Keratinocyte (primary cell): Measurements from ENCODE around the gene MINK1. TPM values are rescaled to one million over a fixed set of nuclear protein-coding genes. Genes with fewer than 3 reads are reported as not detected.
A peak's percentile ranks its signal among the peaks of the same experiment; 100 is the strongest.

Experiments
- DNase-seq: peaks from one replicate; pipeline ENCODE4 v3.0.0-alpha.2; 2011; ENCODE audit warnings: low read depth, missing footprints, low spot score
- FAIRE-seq: peaks from 2 replicates; lab custom pipeline; 2011; peaks lifted over from hg19 to GRCh38; lab: Jason Lieb, UNC
- H2AFZ ChIP-seq: 2 replicates; pipeline ENCODE4 v1.6.0; 2012; ENCODE audit warnings: low read length, control low read depth, inconsistent platforms; ENCODE audit not compliant: control insufficient read depth
- H3K27ac ChIP-seq: 2 replicates; pipeline ENCODE4 v1.5.1; 2011; ENCODE audit warnings: low read length; ENCODE audit not compliant: control insufficient read depth, insufficient read depth
- H3K27me3 ChIP-seq: 3 replicates; pipeline ENCODE4 v1.6.0; 2011; ENCODE audit warnings: low read length; ENCODE audit not compliant: control insufficient read depth, insufficient read depth; ENCODE audit errors: extremely low read depth
- H3K36me3 ChIP-seq, 2 experiments: 2 replicates in 1 of 2; 3 replicates in 1 of 2; pipeline ENCODE4 v1.5.1; 2011; ENCODE audit warnings: low read length in 2 of 2, mild to moderate bottlenecking in 1 of 2; ENCODE audit not compliant: control insufficient read depth in 2 of 2, insufficient read depth in 2 of 2; ENCODE audit errors: extremely low read depth in 1 of 2
- H3K4me1 ChIP-seq: 3 replicates; pipeline ENCODE4 v1.5.1; 2011; ENCODE audit warnings: low read length; ENCODE audit not compliant: control insufficient read depth, insufficient read depth; ENCODE audit errors: extremely low read depth
- H3K4me2 ChIP-seq: 3 replicates; pipeline ENCODE4 v1.6.0; 2011; ENCODE audit warnings: low read depth, low read length; ENCODE audit not compliant: control insufficient read depth, insufficient read depth; ENCODE audit errors: extremely low read depth
- H3K4me3 ChIP-seq, 3 experiments: fragments of 200-600 bp in 1 of 3; sonication (generic) in 1 of 3; 2 replicates in 2 of 3; 3 replicates in 1 of 3; pipeline ENCODE4 v1.5.1; 2011 to 2016; ENCODE audit warnings: low read length in 3 of 3, mild to moderate bottlenecking in 3 of 3, control low read depth in 2 of 3, inconsistent platforms in 1 of 3, low read depth in 1 of 3, mixed read lengths in 1 of 3, mixed run types in 1 of 3, moderate library complexity in 1 of 3; ENCODE audit not compliant: control insufficient read depth in 2 of 3, insufficient read depth in 2 of 3; ENCODE audit errors: extremely low read depth in 1 of 3
- H3K79me2 ChIP-seq: 2 replicates; pipeline ENCODE4 v1.6.0; 2012; ENCODE audit warnings: low read length; ENCODE audit not compliant: control insufficient read depth, insufficient read depth
- H3K9ac ChIP-seq: 3 replicates; pipeline ENCODE4 v1.6.0; 2011; ENCODE audit warnings: low read length; ENCODE audit not compliant: control insufficient read depth, insufficient read depth; ENCODE audit errors: extremely low read depth
- H3K9me1 ChIP-seq: 3 replicates; pipeline ENCODE4 v1.6.0; 2011; ENCODE audit warnings: low read length; ENCODE audit not compliant: control insufficient read depth, insufficient read depth; ENCODE audit errors: extremely low read depth
- H3K9me3 ChIP-seq: 2 replicates; pipeline ENCODE4 v1.5.1; 2012; ENCODE audit warnings: low read depth, low read length; ENCODE audit not compliant: control insufficient read depth
- H4K20me1 ChIP-seq: 3 replicates; pipeline ENCODE4 v1.6.0; 2011; ENCODE audit warnings: low read length; ENCODE audit not compliant: control insufficient read depth, insufficient read depth; ENCODE audit errors: extremely low read depth
- CTCF ChIP-seq, 3 experiments: IDR thresholded peaks in 1 of 3; conservative IDR thresholded peaks in 1 of 3; optimal IDR thresholded peaks in 1 of 3; 2 replicates in 2 of 3; 3 replicates in 1 of 3; pipeline versions ENCODE3 to v1.5.1; 2011; ENCODE audit warnings: low read length in 3 of 3, mild to moderate bottlenecking in 3 of 3, moderate library complexity in 2 of 3, control low read depth in 1 of 3, inconsistent platforms in 1 of 3; ENCODE audit not compliant: insufficient read depth in 2 of 3; ENCODE audit errors: extremely low read depth in 1 of 3
- EZH2 ChIP-seq: IDR thresholded peaks from one replicate; pipeline ENCODE4 v1.6.1; 2012; ENCODE audit warnings: inconsistent platforms, mild to moderate bottlenecking, low read length, moderate library complexity
- dilution Hi-C: fragments of 300-500 bp; cut with MboI; formaldehyde crosslinking; loops from one replicate; pipeline ENCODE4 v1.7.0; 2020; ENCODE audit warnings: low sequenced_read_pairs; ENCODE audit not compliant: extremely low pct_ligation_motif_present
- polyA plus RNA-seq, 5 experiments: library from polyadenylated mRNA; depleted of rRNA in 3 of 5; stranded (reverse) in 3 of 5; stranded (forward) in 1 of 5; unstranded in 1 of 5; fragments of >200 nt; gene quantifications; 1 replicate in 1 of 5; 2 replicates in 3 of 5; 3 replicates in 1 of 5; pipeline versions ENCODE4 v1.2.1 to v1.2.3, GENCODE V29; 2011 to 2012; ENCODE audit warnings: missing spikeins in 2 of 5, low read depth in 1 of 5, low replicate concordance in 1 of 5

MINK1 gene
- polyA plus RNA-seq, 1 donor (not counting 4 experiments of a cell fraction or from before 2014, with no cell fraction given), result 82.8 TPM

DNA sequence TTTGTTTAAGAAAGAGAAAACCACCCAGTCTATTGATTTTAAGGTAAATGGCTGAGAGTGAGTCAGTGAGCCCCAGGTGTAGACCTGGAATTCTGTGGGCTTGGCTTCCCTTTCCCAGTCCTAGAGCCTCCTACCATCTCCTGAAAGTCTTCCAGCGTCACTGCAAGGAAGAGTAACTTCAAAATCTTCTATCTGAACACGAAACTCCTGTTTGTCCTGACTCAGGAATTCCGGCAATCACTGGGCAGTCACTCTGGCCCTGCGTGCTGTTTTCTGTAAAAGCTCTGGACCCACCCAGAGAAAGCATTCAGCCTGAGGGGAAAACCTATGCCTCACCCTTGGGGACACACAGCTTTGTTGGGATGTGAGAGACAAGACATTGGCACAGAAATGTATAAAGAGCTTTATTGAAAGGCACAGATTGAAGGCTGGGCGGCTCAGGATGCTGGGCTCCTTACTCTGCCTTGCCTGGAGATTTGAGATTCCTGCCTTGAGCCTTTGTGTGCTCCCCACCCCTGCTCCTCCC is 15.9 kb downstream of the MINK1 start:
- H4K20me1 ChIP-seq, result no peaks in the 10 kb centered on the region
- FAIRE-seq, result peak; percentile 95
- peaks cover 62% of the 10 kb centered on the region for H3K79me2 ChIP-seq

DNA sequence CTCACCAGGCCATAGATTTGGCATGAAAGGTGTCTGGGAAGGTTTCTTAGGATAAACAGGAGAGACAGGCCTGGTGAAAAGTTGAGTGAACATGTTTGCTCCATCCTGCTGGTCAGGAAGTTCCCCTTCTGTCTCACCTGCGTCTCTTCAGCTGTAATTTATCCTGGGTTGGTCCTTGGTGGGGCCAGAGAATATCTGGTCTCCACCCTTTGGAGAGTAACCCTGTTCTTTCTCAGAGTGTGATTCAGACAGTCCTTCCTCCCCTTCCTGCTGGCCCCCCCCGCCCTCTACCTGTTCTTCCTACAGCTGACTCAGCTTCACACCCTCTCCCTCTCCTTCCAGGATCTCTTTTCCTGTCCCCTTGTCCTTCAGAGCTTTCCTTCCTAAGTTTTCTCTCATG is 17.1 kb downstream of the MINK1 start:
- dilution Hi-C loops, result no loop called here
- Histone ChIP-seq H3K9me3 (no peaks in the 10 kb centered on the region), H3K79me2 (peaks cover 50% of the 10 kb centered on the region), H2AFZ (no peak overlapping the region), H3K4me2 (peak overlapping the region; percentile 85), H3K36me3 (peaks cover 6 to 17% of the 10 kb centered on the region in 2 experiments), H3K4me3 (peak overlapping the region in 2 of 3 experiments; percentile 45 to 49), H3K27me3 (no peaks in the 10 kb centered on the region), H3K27ac (peak overlapping the region; percentile 94), H3K9me1 (peaks cover 2% of the 10 kb centered on the region), H3K9ac (peak overlapping the region; percentile 60), H3K4me1 (peaks cover 75% of the 10 kb centered on the region), H4K20me1 (no peaks in the 10 kb centered on the region)
- DNase-seq (no peak), FAIRE-seq (peak; percentile 90)
- no peak for TF ChIP-seq EZH2
- TF ChIP-seq CTCF (optimal IDR thresholded peaks at IDR 0.05 in 1 of 3, IDR thresholded peaks at IDR 0.05 in 1 of 3, conservative IDR thresholded peaks at IDR 0.05 in 1 of 3; ENCODE audit: extremely low read depth in 1 of 3, insufficient read depth in 2 of 3, low read length in 3 of 3), result no peak

More for the DNA sequence above, 15.9 kb downstream of the MINK1 start:
- H3K9me3 ChIP-seq, result no peaks in the 10 kb centered on the region
- no peak overlapping the region for H2AFZ ChIP-seq
- peak overlapping the region; percentile 38 for H3K9ac ChIP-seq
- H3K4me3 ChIP-seq, result peak overlapping the region in 2 of 3 experiments; percentile 15 to 35
- TF ChIP-seq CTCF (optimal IDR thresholded peaks at IDR 0.05 in 1 of 3, IDR thresholded peaks at IDR 0.05 in 1 of 3, conservative IDR thresholded peaks at IDR 0.05 in 1 of 3; ENCODE audit: extremely low read depth in 1 of 3, insufficient read depth in 2 of 3, low read length in 3 of 3), result no peak
- TF ChIP-seq EZH2, result no peak
- H3K27me3 ChIP-seq, result no peaks in the 10 kb centered on the region
- H3K27ac ChIP-seq, result peak overlapping the region; percentile 94
- peaks cover 9 to 17% of the 10 kb centered on the region in 2 experiments for H3K36me3 ChIP-seq
- H3K4me1 ChIP-seq, result peaks cover 66% of the 10 kb centered on the region
- peak overlapping the region; percentile 60 for H3K4me2 ChIP-seq
- no peak for DNase-seq
- peaks cover 2% of the 10 kb centered on the region for H3K9me1 ChIP-seq
- dilution Hi-C loops, result no loop called here
